K562 (cell line): ENCODE data around the gene GIMAP6. TPM values are rescaled to one million over a fixed set of nuclear protein-coding genes. Genes with fewer than 3 reads are reported as not detected.

Source experiments
- ATAC-seq: fragments of 200-7000 bp; cut with Tn5 transposase; 3 replicates; pipeline ENCODE4 v1.9.1; 2020; ENCODE audit warnings: moderate library complexity
- BruUV-seq: library from RNA; stranded (reverse); fragments of 400-500 nt; replicated peaks from 2 replicates; lab custom pipeline; 2021; lab: Mats Ljungman, UMichigan
- CTCF ChIA-PET: fragments of 300-600 bp; formaldehyde crosslinking; extraction: SDS; loops from one replicate; lab custom pipeline; 2021; ENCODE audit warnings: low intra/inter-chr PET ratio; lab: Yijun Ruan, JAX
- POLR2A ChIA-PET: fragments of 300-600, 350-650 bp; sonication (Branson Sonifier 250); formaldehyde crosslinking; extraction: SDS; loops from one replicate; lab custom pipeline; 2021; ENCODE audit warnings: antibody characterized with exemption, inconsistent platforms; lab: Yijun Ruan, JAX
- DNase-seq, 4 experiments: peaks; one replicate each; pipeline versions ENCODE4 v3.0.0 to v3.0.0-alpha.2; 2011 to 2018; ENCODE audit warnings: low spot score in 3 of 4, mixed read lengths in 3 of 4; ENCODE audit errors: extremely low read depth in 1 of 4
- FAIRE-seq: peaks from 2 replicates; lab custom pipeline; 2011; peaks lifted over from hg19 to GRCh38; lab: Jason Lieb, UNC
- H2AFZ ChIP-seq: 2 replicates; pipeline ENCODE4 v1.6.0; 2011; ENCODE audit warnings: low read depth, low read length, control low read depth, inconsistent platforms
- H3K27ac ChIP-seq: fragments of 200-600 bp; 3 replicates; pipeline ENCODE4 v1.8.0; 2011; ENCODE audit warnings: low read depth, mild to moderate bottlenecking, control low read depth, inconsistent platforms, low read length, moderate library complexity, mixed read lengths; ENCODE audit errors: extremely low read depth
- H3K27me3 ChIP-seq, 2 experiments: fragments of 300-600 bp in 1 of 2; 2 replicates in 1 of 2; 3 replicates in 1 of 2; pipeline versions ENCODE4 v1.6.0 to v1.8.0; 2011; ENCODE audit warnings: inconsistent platforms in 2 of 2, low read length in 2 of 2, mild to moderate bottlenecking in 1 of 2, mixed read lengths in 1 of 2, moderate library complexity in 1 of 2; ENCODE audit not compliant: control insufficient read depth in 2 of 2, insufficient read depth in 2 of 2
- H3K36me3 ChIP-seq: fragments of 300-600 bp; 3 replicates; pipeline ENCODE4 v1.8.0; 2011; ENCODE audit warnings: mild to moderate bottlenecking, low read length, inconsistent platforms; ENCODE audit not compliant: control insufficient read depth, insufficient read depth
- H3K4me1 ChIP-seq, 2 experiments: fragments of 200-600 bp in 1 of 2; replicated peaks in 1 of 2; 2 replicates in 1 of 2; 3 replicates in 1 of 2; pipeline versions ENCODE4 v1.5.1 to v1.8.0; 2011; ENCODE audit warnings: inconsistent platforms in 2 of 2, low read length in 2 of 2, mild to moderate bottlenecking in 1 of 2, mixed read lengths in 1 of 2, moderate library complexity in 1 of 2; ENCODE audit not compliant: control insufficient read depth in 2 of 2, insufficient read depth in 2 of 2
- H3K4me2 ChIP-seq: 2 replicates; pipeline ENCODE4 v1.6.1; 2011; ENCODE audit warnings: low read length, control low read depth, inconsistent platforms, mixed read lengths; ENCODE audit not compliant: insufficient read depth
- H3K4me3 ChIP-seq: fragments of 200-600 bp; sonication (generic), shearing (Covaris generic); 2 replicates; pipeline ENCODE4 v1.5.1; 2016; ENCODE audit warnings: control low read depth, inconsistent platforms
- H3K79me2 ChIP-seq: fragments of 200-600 bp; 3 replicates; pipeline ENCODE4 v1.8.0; 2011; ENCODE audit warnings: low read length, inconsistent platforms; ENCODE audit not compliant: control insufficient read depth, insufficient read depth
- H3K9ac ChIP-seq, 2 experiments: 2 replicates each; pipeline versions ENCODE4 v1.6.0 to v1.6.1; 2011; ENCODE audit warnings: low read depth in 2 of 2, low read length in 2 of 2, control low read depth in 1 of 2, inconsistent platforms in 1 of 2, mild to moderate bottlenecking in 1 of 2, mixed read lengths in 1 of 2; ENCODE audit not compliant: insufficient read depth in 1 of 2
- H3K9me1 ChIP-seq: one replicate; pipeline ENCODE4 v1.6.0; 2011; ENCODE audit warnings: inconsistent platforms, mild to moderate bottlenecking, low read length, moderate library complexity; ENCODE audit not compliant: control insufficient read depth, insufficient read depth
- H3K9me3 ChIP-seq: replicated peaks from 2 replicates; pipeline ENCODE4 v1.5.1; 2011; ENCODE audit warnings: low read depth, low read length, inconsistent platforms; ENCODE audit not compliant: control insufficient read depth, insufficient read depth
- H4K20me1 ChIP-seq: replicated peaks from 2 replicates; pipeline ENCODE4 v1.6.1; 2011; ENCODE audit warnings: low read length, inconsistent platforms, mixed read lengths; ENCODE audit not compliant: control insufficient read depth, insufficient read depth
- CBFA2T3 ChIP-seq: fragments of 450-650 bp; IDR thresholded peaks from 2 replicates; pipeline ENCODE4 v1.6.1; 2017
- ETS2 ChIP-seq: IDR thresholded peaks from 2 replicates; pipeline ENCODE4 v1.6.1; 2016; ENCODE audit warnings: borderline replicate concordance, missing genetic modification characterization, mild to moderate bottlenecking, moderate library complexity, missing compliant biosample characterization; ENCODE audit not compliant: poor library complexity, severe bottlenecking
- LARP7 ChIP-seq: fragments of 450-650 bp; IDR thresholded peaks from 2 replicates; pipeline ENCODE4 v1.6.1; 2016
- NCOA1 ChIP-seq: fragments of 450-650 bp; IDR thresholded peaks from 2 replicates; pipeline ENCODE4 v1.6.1; 2016; ENCODE audit warnings: low read depth
- RBM22 ChIP-seq: fragments of 200-400 bp; formaldehyde crosslinking; IDR thresholded peaks from 2 replicates; pipeline ENCODE4 v1.6.1; 2018; ENCODE audit warnings: low read length, low read depth; ENCODE audit not compliant: poor library complexity, severe bottlenecking
- SREBF2 ChIP-seq: sonication (generic); formaldehyde crosslinking; IDR thresholded peaks from 2 replicates; pipeline ENCODE4 v1.4.0; 2020; ENCODE audit warnings: mild to moderate bottlenecking, missing genetic modification reagents
- TCF15 ChIP-seq: fragments of 250-450 bp; sonication (Bioruptor Pico); IDR thresholded peaks from 2 replicates; pipeline ENCODE4 v1.8.0; 2022; ENCODE audit warnings: moderate library complexity, mild to moderate bottlenecking, inconsistent platforms
- VEZF1 ChIP-seq: fragments of 200-800 bp; sonication (Bioruptor generic); IDR thresholded peaks from 2 replicates; pipeline ENCODE4 v1.6.1; 2017; ENCODE audit warnings: missing genetic modification characterization, missing compliant biosample characterization
- ZKSCAN3 ChIP-seq: fragments of 250-450 bp; sonication (Bioruptor Pico); IDR thresholded peaks from 2 replicates; pipeline ENCODE4 v1.4.0; 2020
- ZNF140 ChIP-seq: fragments of 250-450 bp; sonication (Bioruptor Pico); IDR thresholded peaks from 2 replicates; pipeline ENCODE4 v1.8.0; 2021; ENCODE audit warnings: moderate library complexity, mild to moderate bottlenecking, inconsistent platforms
- ZNF174 ChIP-seq: fragments of 250-450 bp; sonication (Bioruptor Pico); IDR thresholded peaks from 2 replicates; pipeline ENCODE4 v1.4.0; 2020; ENCODE audit warnings: mild to moderate bottlenecking
- ZNF695 ChIP-seq: fragments of 450-650 bp; formaldehyde crosslinking; IDR thresholded peaks from 2 replicates; pipeline ENCODE4 v1.4.0; 2020; ENCODE audit warnings: mild to moderate bottlenecking, moderate library complexity
- WGBS: fragments of 100-300 bp; shearing (Covaris generic); methylation state at CpG from one replicate; pipeline ENCODE4 v1.1.6; 2016; ENCODE audit warnings: low coverage, mixed read lengths; ENCODE audit not compliant: insufficient coverage; ENCODE audit errors: missing lambda C conversion rate; 5-methylcytosine and 5-hydroxymethylcytosine counted together
- in situ Hi-C: fragments of 300-500 bp; cut with MboI; formaldehyde crosslinking; loops from 4 replicates; pipeline ENCODE4 v1.15.0; 2018; ENCODE audit warnings: inconsistent platforms, mixed read lengths
- intact Hi-C: fragments of 100-400 bp; cut with micrococcal nuclease; formaldehyde crosslinking; loops from 2 replicates; pipeline ENCODE4 v1.14.2; 2022
- polyA plus RNA-seq, 8 experiments: library from polyadenylated mRNA; depleted of rRNA in 4 of 8; stranded (reverse) in 5 of 8; unstranded in 3 of 8; fragments of >200 nt; fragmentation: Nextera tagmentation in 2 of 8; fragmentation: Illumina TruSeq in 1 of 8; extraction: Ambion mirVana in 2 of 8; extraction: Trizol in 1 of 8; gene quantifications; 2 replicates each; pipeline versions ENCODE4 v1.2.1 to v1.2.3, GENCODE V29; 2011 to 2014; ENCODE audit warnings: inconsistent platforms in 1 of 8, missing spikeins in 1 of 8
- total RNA-seq, 7 experiments: library from RNA; depleted of rRNA in 6 of 7; stranded (reverse); fragments of >200 nt in 6 of 7; fragmentation: Illumina TruSeq in 2 of 7; extraction: Trizol in 2 of 7; gene quantifications; 2 replicates each; pipeline versions ENCODE4 v1.2.1 to v1.2.3, GENCODE V29; 2011 to 2021; ENCODE audit warnings: low replicate concordance in 1 of 7
- TF ChIP-seq, protein P1 (sequence below): fragments of 450-650 bp; IDR thresholded peaks from 2 replicates; pipeline ENCODE4 v1.6.1; 2016; ENCODE audit warnings: missing biosample characterization, missing genetic modification characterization
- TF ChIP-seq, protein P2 (sequence below): fragments of 250-450 bp; sonication (Bioruptor Pico); IDR thresholded peaks from 2 replicates; pipeline ENCODE4 v1.4.0; 2020
- TF ChIP-seq, protein P3 (sequence below): fragments of 250-450 bp; sonication (Bioruptor Pico); IDR thresholded peaks from 2 replicates; pipeline ENCODE4 v1.8.0; 2021; ENCODE audit warnings: borderline replicate concordance, mild to moderate bottlenecking, moderate library complexity; ENCODE audit not compliant: poor library complexity, severe bottlenecking
- TF ChIP-seq, protein P4 (sequence below): fragments of 200-400 bp; formaldehyde crosslinking; IDR thresholded peaks from 2 replicates; pipeline ENCODE4 v1.6.1; 2017; ENCODE audit warnings: mild to moderate bottlenecking, low read depth, low read length, moderate library complexity

Gene GIMAP6
- total and polyA plus RNA-seq, 9 of the 15 experiments (the other 6 are each of a cell fraction or from before 2014, with no cell fraction given): 0.04 to 0.45 (median 0.18) TPM

DNA sequence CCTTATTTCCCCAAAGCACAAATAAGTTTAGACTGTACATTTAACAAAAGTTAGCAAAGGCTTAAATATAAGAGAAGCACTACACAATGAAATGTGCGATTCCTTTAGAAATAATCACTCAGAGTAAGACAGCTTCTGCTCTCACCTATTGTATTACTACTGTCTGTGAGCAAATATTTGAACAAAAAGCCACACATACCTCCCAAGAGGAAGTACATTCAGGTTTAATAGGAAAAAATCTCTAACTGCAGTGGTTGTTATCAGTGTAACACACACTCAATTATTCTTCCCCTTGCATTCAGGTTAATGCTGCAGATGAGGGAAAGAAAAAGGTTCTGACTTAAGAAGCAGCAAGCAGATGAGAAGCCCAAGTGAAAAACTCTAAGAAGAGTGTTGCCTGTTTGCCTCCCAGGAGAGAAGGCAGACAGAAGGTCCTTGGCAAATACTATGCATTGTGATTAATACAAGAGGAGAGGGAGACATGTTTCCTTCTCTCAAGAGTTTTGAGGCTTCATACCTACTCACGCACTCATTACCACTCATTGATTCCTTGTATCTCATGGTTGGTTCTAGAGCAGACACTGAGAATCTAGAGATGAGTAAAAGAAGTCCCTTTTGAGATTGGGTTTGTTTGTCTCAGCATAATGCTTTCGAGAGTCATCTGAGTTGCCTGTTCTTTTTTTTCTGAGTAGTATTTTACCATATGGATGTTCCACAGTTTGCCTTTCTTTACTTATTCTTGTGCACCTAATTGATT, 51.4 kb downstream of the GIMAP6 start:
- 0% methylated on average over 3 of the region's 3 CpGs for WGBS
- FAIRE-seq (no peak), ATAC-seq (no peak), DNase-seq (no peak)
- no peak overlapping the region for H3K4me2 ChIP-seq
- H3K4me1 ChIP-seq: no peaks in the 10 kb centered on the region
- H3K9ac ChIP-seq: no peak overlapping the region
- H3K36me3 ChIP-seq: no peaks in the 10 kb centered on the region
- no peaks in the 10 kb centered on the region for H4K20me1 ChIP-seq
- H3K79me2 ChIP-seq: no peaks in the 10 kb centered on the region
- H3K27ac ChIP-seq: no peak overlapping the region
- in situ Hi-C loops (no loop called here), intact Hi-C loops (no loop called here)
- no peak overlapping the region for H2AFZ ChIP-seq
- no peaks in the 10 kb centered on the region for H3K9me3 ChIP-seq
- H3K27me3 ChIP-seq: peaks cover 0 to 2% of the 10 kb centered on the region in 2 experiments; a peak in 1 of 5 replicates
- H3K9me1 ChIP-seq: no peaks in the 10 kb centered on the region
- BruUV-seq: no TSS peak
- CTCF ChIA-PET: no interaction called here
- POLR2A ChIA-PET: no interaction called here
- H3K4me3 ChIP-seq: no peak overlapping the region
- TF ChIP-seq, protein P1, sequence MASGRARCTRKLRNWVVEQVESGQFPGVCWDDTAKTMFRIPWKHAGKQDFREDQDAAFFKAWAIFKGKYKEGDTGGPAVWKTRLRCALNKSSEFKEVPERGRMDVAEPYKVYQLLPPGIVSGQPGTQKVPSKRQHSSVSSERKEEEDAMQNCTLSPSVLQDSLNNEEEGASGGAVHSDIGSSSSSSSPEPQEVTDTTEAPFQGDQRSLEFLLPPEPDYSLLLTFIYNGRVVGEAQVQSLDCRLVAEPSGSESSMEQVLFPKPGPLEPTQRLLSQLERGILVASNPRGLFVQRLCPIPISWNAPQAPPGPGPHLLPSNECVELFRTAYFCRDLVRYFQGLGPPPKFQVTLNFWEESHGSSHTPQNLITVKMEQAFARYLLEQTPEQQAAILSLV (tag): no peak
- TF ChIP-seq LARP7: no peak
- TF ChIP-seq ETS2 (tag): no peak
- TF ChIP-seq ZNF174 (CRISPR knock-in tag): no peak
- TF ChIP-seq CBFA2T3: no peak
- TF ChIP-seq TCF15 (CRISPR knock-in tag): no peak
- no peak for TF ChIP-seq ZKSCAN3 (CRISPR knock-in tag)
- TF ChIP-seq VEZF1 (CRISPR knock-in tag): no peak
- TF ChIP-seq, protein P2, sequence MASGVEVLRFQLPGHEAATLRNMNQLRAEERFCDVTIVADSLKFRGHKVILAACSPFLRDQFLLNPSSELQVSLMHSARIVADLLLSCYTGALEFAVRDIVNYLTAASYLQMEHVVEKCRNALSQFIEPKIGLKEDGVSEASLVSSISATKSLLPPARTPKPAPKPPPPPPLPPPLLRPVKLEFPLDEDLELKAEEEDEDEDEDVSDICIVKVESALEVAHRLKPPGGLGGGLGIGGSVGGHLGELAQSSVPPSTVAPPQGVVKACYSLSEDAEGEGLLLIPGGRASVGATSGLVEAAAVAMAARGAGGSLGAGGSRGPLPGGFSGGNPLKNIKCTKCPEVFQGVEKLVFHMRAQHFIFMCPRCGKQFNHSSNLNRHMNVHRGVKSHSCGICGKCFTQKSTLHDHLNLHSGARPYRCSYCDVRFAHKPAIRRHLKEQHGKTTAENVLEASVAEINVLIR (CRISPR knock-in tag): no peak
- no peak for TF ChIP-seq ZNF140 (CRISPR knock-in tag)
- TF ChIP-seq, protein P3, sequence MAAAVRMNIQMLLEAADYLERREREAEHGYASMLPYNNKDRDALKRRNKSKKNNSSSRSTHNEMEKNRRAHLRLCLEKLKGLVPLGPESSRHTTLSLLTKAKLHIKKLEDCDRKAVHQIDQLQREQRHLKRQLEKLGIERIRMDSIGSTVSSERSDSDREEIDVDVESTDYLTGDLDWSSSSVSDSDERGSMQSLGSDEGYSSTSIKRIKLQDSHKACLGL (CRISPR knock-in tag): no peak
- no peak for TF ChIP-seq RBM22
- no peak for TF ChIP-seq SREBF2 (CRISPR knock-in tag)
- TF ChIP-seq, protein P4, sequence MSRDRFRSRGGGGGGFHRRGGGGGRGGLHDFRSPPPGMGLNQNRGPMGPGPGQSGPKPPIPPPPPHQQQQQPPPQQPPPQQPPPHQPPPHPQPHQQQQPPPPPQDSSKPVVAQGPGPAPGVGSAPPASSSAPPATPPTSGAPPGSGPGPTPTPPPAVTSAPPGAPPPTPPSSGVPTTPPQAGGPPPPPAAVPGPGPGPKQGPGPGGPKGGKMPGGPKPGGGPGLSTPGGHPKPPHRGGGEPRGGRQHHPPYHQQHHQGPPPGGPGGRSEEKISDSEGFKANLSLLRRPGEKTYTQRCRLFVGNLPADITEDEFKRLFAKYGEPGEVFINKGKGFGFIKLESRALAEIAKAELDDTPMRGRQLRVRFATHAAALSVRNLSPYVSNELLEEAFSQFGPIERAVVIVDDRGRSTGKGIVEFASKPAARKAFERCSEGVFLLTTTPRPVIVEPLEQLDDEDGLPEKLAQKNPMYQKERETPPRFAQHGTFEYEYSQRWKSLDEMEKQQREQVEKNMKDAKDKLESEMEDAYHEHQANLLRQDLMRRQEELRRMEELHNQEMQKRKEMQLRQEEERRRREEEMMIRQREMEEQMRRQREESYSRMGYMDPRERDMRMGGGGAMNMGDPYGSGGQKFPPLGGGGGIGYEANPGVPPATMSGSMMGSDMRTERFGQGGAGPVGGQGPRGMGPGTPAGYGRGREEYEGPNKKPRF: no peak
- TF ChIP-seq NCOA1: no peak
- no peak for TF ChIP-seq ZNF695 (CRISPR knock-in tag)
